RPMI7951 (cell line): ENCODE data around the gene SWSAP1. TPM values are rescaled to one million over a fixed set of nuclear protein-coding genes. Genes with fewer than 3 reads are reported as not detected.
A peak's percentile ranks its signal among the peaks of the same experiment; 100 is the strongest.

Source experiments
- DNase-seq: peaks from one replicate; pipeline ENCODE4 v3.0.0-alpha.2; 2012; ENCODE audit warnings: low read depth
- total RNA-seq: library from RNA; depleted of rRNA; stranded (reverse); fragments of >200 nt; shearing (Covaris generic); gene quantifications from 2 replicates; pipeline ENCODE4 v1.2.3, GENCODE V29; 2014; rRNA removed

Gene SWSAP1
- total RNA-seq, 1 experiment from 2014 or later: 2.0 TPM

- DNase-seq: no peak
These were observed 34.1 kb downstream of the SWSAP1 start for GRCh38 chr19:11408591-11408990.

GRCh38 chr19:11410682-11411081 lies 36.2 kb downstream of the SWSAP1 start:
- DNase-seq: peak; percentile 41

GRCh38 chr19:11414544-11414943 lies 40.1 kb downstream of the SWSAP1 start:
- no peak for DNase-seq

GRCh38 chr19:11416346-11417052 lies 42.0 kb downstream of the SWSAP1 start:
- DNase-seq: no peak

- DNase-seq: no peak
These were observed 43.7 kb downstream of the SWSAP1 start for GRCh38 chr19:11418094-11418548.

- DNase-seq: peak; percentile 46
These were observed 44.4 kb downstream of the SWSAP1 start, which contains the start of gene RGL3 for GRCh38 chr19:11418549-11419506. Gene RGL3 (minus strand): TSS chr19:11419314. CDS start chr19:11419278, 36 bp downstream.

- peak; percentile 80 for DNase-seq
These were observed 46.2 kb downstream of the SWSAP1 start for GRCh38 chr19:11420429-11421370.

GRCh38 chr19:11421371-11422098 lies 47.1 kb downstream of the SWSAP1 start:
- DNase-seq: peak; percentile 16

GRCh38 chr19:11422163-11423065 lies 47.9 kb downstream of the SWSAP1 start:
- peak; percentile 92 for DNase-seq

- DNase-seq: no peak
These were observed 48.8 kb downstream of the SWSAP1 start for GRCh38 chr19:11423164-11423790.

- DNase-seq: no peak
These were observed 49.3 kb downstream of the SWSAP1 start for GRCh38 chr19:11423791-11424181.

Other genes starting within 250 kb of the SWSAP1 start
- 57.7 and 85.1 TPM in 2 replicates for gene SPC24, start 218.9 kb upstream of the SWSAP1 start, total RNA-seq
- 88.9 and 115 TPM in 2 replicates for gene KANK2, start 177.1 kb upstream of the SWSAP1 start, total RNA-seq
- not detected in 2 replicates for gene ANGPTL8, start 135.0 kb upstream of the SWSAP1 start, total RNA-seq
- 2.5 and 3.2 TPM in 2 replicates for gene DOCK6, start 112.1 kb upstream of the SWSAP1 start, total RNA-seq
- not detected in 2 replicates for gene TSPAN16, start 78.5 kb upstream of the SWSAP1 start, total RNA-seq
- 6.2 and 7.5 TPM in 2 replicates for gene RAB3D, start 35.0 kb upstream of the SWSAP1 start, total RNA-seq
- 211 and 255 TPM in 2 replicates for gene TMEM205, start 28.4 kb upstream of the SWSAP1 start, total RNA-seq
- gene CCDC159, start 28.1 kb upstream of the SWSAP1 start, total RNA-seq: 4.3 and 4.8 TPM in 2 replicates
- 14.1 and 17.3 TPM in 2 replicates for gene PLPPR2, start 19.2 kb upstream of the SWSAP1 start, total RNA-seq
- gene EPOR, start 9.6 kb downstream of the SWSAP1 start, total RNA-seq: 21.2 and 22.9 TPM in 2 replicates
- gene RGL3, start 44.6 kb downstream of the SWSAP1 start, total RNA-seq: 3.3 and 4.2 TPM in 2 replicates
- 2.3 and 3.1 TPM in 2 replicates for gene ODAD3, start 60.5 kb downstream of the SWSAP1 start, total RNA-seq
- gene PRKCSH, start 61.0 kb downstream of the SWSAP1 start, total RNA-seq: 88.3 and 94.3 TPM in 2 replicates
- gene ELAVL3, start 106.4 kb downstream of the SWSAP1 start, total RNA-seq: not detected in 2 replicates
- 5.9 and 6.0 TPM in 2 replicates for gene ZNF653, start 131.2 kb downstream of the SWSAP1 start, total RNA-seq
- 47.9 and 51.2 TPM in 2 replicates for gene ECSIT, start 154.5 kb downstream of the SWSAP1 start, total RNA-seq
- gene CNN1, start 164.2 kb downstream of the SWSAP1 start, total RNA-seq: 0.96 and 3.0 TPM in 2 replicates
- gene ELOF1, start 184.6 kb downstream of the SWSAP1 start, total RNA-seq: 62.6 and 108 TPM in 2 replicates
- 1.7 and 2.1 TPM in 2 replicates for gene ACP5, start 203.0 kb downstream of the SWSAP1 start, total RNA-seq
- 16.6 and 17.3 TPM in 2 replicates for gene ZNF627, start 222.8 kb downstream of the SWSAP1 start, total RNA-seq